SK-N-SH treated with all-trans-retinoic acid at 6 μM for 48 hours (cell line): ENCODE measurements around the gene ATG2A.

Source experiments
- ATAC-seq: fragments of 200-7000 bp; cut with Tn5 transposase; 3 replicates; pipeline ENCODE4 v1.9.1; 2020; ENCODE audit warnings: mild to moderate bottlenecking, moderate library complexity
- BACH2 ChIP-seq: fragments of 250-450 bp; sonication (Bioruptor Pico); IDR thresholded peaks from 2 replicates; pipeline ENCODE4 v1.9.0; 2021; ENCODE audit warnings: mild to moderate bottlenecking, borderline replicate concordance
- CREB5 ChIP-seq: fragments of 250-450 bp; sonication (Bioruptor Pico); IDR thresholded peaks from 2 replicates; pipeline ENCODE4 v1.5.1; 2020; ENCODE audit warnings: low read depth, mild to moderate bottlenecking, moderate library complexity
- CSDC2 ChIP-seq: fragments of 250-450 bp; sonication (Bioruptor Pico); IDR thresholded peaks from 2 replicates; pipeline ENCODE4 v1.5.0; 2020; ENCODE audit warnings: mild to moderate bottlenecking, moderate library complexity
- GLIS3 ChIP-seq: fragments of 250-450 bp; sonication (Bioruptor Pico); IDR thresholded peaks from 2 replicates; pipeline ENCODE4 v1.5.0; 2020; ENCODE audit warnings: mild to moderate bottlenecking, moderate library complexity
- ISL1 ChIP-seq: fragments of 250-450 bp; sonication (Bioruptor Pico); IDR thresholded peaks from 2 replicates; pipeline ENCODE4 v2.1.2; 2022; ENCODE audit warnings: mild to moderate bottlenecking, moderate library complexity
- OSR1 ChIP-seq: fragments of 250-450 bp; sonication (Bioruptor Pico); IDR thresholded peaks from 2 replicates; pipeline ENCODE4 v1.8.0; 2022; ENCODE audit warnings: moderate library complexity, mild to moderate bottlenecking, inconsistent platforms
- POU6F1 ChIP-seq: fragments of 250-450 bp; sonication (Bioruptor Pico); IDR thresholded peaks from 2 replicates; pipeline ENCODE4 v1.8.0; 2021; ENCODE audit warnings: low read depth, mild to moderate bottlenecking, moderate library complexity, borderline replicate concordance
- PPARA ChIP-seq: fragments of 250-450 bp; sonication (Bioruptor Pico); IDR thresholded peaks from 2 replicates; pipeline ENCODE4 v1.5.0; 2020; ENCODE audit warnings: mild to moderate bottlenecking, borderline replicate concordance
- SNAI2 ChIP-seq: fragments of 250-450 bp; sonication (Bioruptor Pico); IDR thresholded peaks from 2 replicates; pipeline ENCODE4 v1.5.0; 2020; ENCODE audit warnings: mild to moderate bottlenecking, moderate library complexity
- TCF4 ChIP-seq: fragments of 250-450 bp; sonication (Bioruptor Pico); IDR thresholded peaks from 2 replicates; pipeline ENCODE4 v1.8.0; 2021; ENCODE audit warnings: mild to moderate bottlenecking, moderate library complexity, borderline replicate concordance
- ZC3H10 ChIP-seq: fragments of 250-450 bp; sonication (Bioruptor Pico); IDR thresholded peaks from 2 replicates; pipeline ENCODE4 v1.5.1; 2021; ENCODE audit warnings: mild to moderate bottlenecking, moderate library complexity
- ZFP3 ChIP-seq: fragments of 250-450 bp; sonication (Bioruptor Pico); IDR thresholded peaks from 2 replicates; pipeline ENCODE4 v1.5.0; 2020; ENCODE audit warnings: mild to moderate bottlenecking, moderate library complexity
- ZNF565 ChIP-seq: fragments of 450-650 bp; formaldehyde crosslinking; conservative IDR thresholded peaks from 2 replicates; pipeline ENCODE4 v1.5.0; 2020; ENCODE audit warnings: low read depth, mild to moderate bottlenecking, moderate library complexity
- TF ChIP-seq, protein P1 (sequence below): fragments of 250-450 bp; sonication (Bioruptor Pico); IDR thresholded peaks from 2 replicates; pipeline ENCODE4 v1.8.0; 2020; ENCODE audit warnings: mild to moderate bottlenecking, moderate library complexity, borderline replicate concordance
- TF ChIP-seq, protein P2 (sequence below): fragments of 250-450 bp; sonication (Bioruptor Pico); IDR thresholded peaks from 2 replicates; pipeline ENCODE4 v1.5.0; 2020; ENCODE audit warnings: mild to moderate bottlenecking, moderate library complexity
- TF ChIP-seq, protein P3 (sequence below): fragments of 250-450 bp; sonication (Bioruptor Pico); IDR thresholded peaks from 2 replicates; pipeline ENCODE4 v1.5.1; 2021; ENCODE audit warnings: mild to moderate bottlenecking, moderate library complexity

ATG2A gene

DNA sequence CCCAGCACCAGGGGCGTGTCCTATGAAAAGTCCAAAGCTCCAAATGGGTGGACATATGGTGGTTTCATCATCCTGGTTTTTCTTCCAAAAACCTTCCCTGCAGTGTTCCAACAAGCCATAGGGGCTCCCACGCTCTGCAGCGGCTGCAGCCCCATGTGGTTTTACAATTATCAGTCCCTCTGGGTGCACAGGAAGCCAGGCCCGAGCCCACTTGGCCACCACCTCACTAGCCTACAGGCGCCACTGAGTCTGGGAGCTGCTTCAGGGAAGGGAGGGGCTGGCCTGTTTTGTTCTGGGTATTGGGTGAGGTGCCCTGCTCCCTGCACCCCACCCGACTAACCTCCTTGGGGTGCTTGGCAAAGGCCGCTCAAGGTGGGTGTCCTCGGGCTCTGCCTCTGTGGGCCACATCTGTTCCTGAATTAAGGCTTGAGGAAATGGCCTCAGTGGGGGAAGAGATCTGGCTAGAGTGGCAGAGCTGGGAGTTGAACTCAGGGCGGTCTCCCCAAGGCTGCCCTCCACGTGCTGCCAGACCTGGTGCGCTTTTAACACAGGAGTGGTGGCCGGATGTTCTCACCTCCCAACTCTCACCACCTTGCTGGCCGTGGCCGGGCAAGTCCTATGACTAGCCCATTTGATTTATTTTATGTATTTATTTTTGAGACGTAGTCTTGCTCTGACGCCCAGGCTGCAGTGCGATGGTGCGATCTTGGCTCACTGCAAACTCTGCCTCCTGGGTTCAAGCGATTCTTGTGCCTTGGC lies 67.2 kb downstream of the ATG2A start:
- no peak for ATAC-seq
- TF ChIP-seq, protein P1, sequence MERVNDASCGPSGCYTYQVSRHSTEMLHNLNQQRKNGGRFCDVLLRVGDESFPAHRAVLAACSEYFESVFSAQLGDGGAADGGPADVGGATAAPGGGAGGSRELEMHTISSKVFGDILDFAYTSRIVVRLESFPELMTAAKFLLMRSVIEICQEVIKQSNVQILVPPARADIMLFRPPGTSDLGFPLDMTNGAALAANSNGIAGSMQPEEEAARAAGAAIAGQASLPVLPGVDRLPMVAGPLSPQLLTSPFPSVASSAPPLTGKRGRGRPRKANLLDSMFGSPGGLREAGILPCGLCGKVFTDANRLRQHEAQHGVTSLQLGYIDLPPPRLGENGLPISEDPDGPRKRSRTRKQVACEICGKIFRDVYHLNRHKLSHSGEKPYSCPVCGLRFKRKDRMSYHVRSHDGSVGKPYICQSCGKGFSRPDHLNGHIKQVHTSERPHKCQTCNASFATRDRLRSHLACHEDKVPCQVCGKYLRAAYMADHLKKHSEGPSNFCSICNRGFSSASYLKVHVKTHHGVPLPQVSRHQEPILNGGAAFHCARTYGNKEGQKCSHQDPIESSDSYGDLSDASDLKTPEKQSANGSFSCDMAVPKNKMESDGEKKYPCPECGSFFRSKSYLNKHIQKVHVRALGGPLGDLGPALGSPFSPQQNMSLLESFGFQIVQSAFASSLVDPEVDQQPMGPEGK = no peak
- TF ChIP-seq ZNF565 (CRISPR knock-in tag) (no peak), PPARA (CRISPR knock-in tag) (no peak), ISL1 (CRISPR knock-in tag) (no peak), OSR1 (CRISPR knock-in tag) (no peak), POU6F1 (CRISPR knock-in tag) (no peak), ZC3H10 (CRISPR knock-in tag) (no peak), GLIS3 (CRISPR knock-in tag) (no peak), ZFP3 (CRISPR knock-in tag) (no peak), TCF4 (CRISPR knock-in tag) (no peak)
- TF ChIP-seq, protein P2, sequence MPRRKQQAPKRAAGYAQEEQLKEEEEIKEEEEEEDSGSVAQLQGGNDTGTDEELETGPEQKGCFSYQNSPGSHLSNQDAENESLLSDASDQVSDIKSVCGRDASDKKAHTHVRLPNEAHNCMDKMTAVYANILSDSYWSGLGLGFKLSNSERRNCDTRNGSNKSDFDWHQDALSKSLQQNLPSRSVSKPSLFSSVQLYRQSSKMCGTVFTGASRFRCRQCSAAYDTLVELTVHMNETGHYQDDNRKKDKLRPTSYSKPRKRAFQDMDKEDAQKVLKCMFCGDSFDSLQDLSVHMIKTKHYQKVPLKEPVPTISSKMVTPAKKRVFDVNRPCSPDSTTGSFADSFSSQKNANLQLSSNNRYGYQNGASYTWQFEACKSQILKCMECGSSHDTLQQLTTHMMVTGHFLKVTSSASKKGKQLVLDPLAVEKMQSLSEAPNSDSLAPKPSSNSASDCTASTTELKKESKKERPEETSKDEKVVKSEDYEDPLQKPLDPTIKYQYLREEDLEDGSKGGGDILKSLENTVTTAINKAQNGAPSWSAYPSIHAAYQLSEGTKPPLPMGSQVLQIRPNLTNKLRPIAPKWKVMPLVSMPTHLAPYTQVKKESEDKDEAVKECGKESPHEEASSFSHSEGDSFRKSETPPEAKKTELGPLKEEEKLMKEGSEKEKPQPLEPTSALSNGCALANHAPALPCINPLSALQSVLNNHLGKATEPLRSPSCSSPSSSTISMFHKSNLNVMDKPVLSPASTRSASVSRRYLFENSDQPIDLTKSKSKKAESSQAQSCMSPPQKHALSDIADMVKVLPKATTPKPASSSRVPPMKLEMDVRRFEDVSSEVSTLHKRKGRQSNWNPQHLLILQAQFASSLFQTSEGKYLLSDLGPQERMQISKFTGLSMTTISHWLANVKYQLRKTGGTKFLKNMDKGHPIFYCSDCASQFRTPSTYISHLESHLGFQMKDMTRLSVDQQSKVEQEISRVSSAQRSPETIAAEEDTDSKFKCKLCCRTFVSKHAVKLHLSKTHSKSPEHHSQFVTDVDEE (CRISPR knock-in tag) = no peak
- TF ChIP-seq, protein P3, sequence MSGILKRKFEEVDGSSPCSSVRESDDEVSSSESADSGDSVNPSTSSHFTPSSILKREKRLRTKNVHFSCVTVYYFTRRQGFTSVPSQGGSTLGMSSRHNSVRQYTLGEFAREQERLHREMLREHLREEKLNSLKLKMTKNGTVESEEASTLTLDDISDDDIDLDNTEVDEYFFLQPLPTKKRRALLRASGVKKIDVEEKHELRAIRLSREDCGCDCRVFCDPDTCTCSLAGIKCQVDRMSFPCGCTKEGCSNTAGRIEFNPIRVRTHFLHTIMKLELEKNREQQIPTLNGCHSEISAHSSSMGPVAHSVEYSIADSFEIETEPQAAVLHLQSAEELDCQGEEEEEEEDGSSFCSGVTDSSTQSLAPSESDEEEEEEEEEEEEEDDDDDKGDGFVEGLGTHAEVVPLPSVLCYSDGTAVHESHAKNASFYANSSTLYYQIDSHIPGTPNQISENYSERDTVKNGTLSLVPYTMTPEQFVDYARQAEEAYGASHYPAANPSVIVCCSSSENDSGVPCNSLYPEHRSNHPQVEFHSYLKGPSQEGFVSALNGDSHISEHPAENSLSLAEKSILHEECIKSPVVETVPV (CRISPR knock-in tag) = no peak

DNA sequence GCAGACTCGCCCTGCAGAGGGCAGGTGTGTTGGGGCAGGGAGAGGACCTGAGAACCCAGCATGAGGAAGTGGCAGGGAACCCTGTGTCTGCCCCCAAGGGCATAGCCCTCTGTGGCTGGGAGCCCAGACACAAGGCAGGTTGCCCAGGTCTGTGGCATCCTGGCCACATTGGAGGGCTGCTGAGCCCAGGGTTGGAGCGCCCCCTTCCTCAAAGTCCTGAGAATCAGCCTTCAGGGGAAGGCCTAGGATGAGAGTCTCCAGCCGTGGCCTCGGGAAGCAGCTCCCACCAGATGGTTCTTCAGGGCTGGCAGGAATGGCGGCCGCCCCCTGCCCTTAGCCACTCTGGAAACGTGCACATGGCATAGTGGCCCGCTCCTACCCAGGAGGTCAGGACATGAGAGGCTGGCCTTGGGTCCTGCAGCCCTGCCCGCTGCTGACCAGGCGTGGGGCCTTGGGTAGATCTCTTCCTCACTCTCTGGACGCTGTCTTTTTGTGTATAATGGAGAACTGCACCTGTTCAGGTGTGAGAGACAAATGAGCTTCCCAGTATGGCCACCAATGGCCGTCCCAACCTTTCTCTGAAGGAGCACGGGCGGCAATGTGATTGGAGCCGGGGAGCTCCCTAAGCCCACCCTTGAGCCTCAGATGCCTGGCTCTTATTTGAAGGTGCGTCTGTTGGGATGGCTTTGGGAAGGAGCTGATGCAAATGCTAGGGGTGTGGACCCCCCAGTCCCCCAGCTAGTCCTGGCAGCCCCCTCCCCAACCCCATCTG lies 68.0 kb downstream of the ATG2A start:
- TF ChIP-seq ZFP3 (CRISPR knock-in tag) (no peak), SNAI2 (CRISPR knock-in tag) (no peak), BACH2 (no peak), CREB5 (no peak)
- TF ChIP-seq, protein P1 = no peak
- no peak for ATAC-seq

DNA sequence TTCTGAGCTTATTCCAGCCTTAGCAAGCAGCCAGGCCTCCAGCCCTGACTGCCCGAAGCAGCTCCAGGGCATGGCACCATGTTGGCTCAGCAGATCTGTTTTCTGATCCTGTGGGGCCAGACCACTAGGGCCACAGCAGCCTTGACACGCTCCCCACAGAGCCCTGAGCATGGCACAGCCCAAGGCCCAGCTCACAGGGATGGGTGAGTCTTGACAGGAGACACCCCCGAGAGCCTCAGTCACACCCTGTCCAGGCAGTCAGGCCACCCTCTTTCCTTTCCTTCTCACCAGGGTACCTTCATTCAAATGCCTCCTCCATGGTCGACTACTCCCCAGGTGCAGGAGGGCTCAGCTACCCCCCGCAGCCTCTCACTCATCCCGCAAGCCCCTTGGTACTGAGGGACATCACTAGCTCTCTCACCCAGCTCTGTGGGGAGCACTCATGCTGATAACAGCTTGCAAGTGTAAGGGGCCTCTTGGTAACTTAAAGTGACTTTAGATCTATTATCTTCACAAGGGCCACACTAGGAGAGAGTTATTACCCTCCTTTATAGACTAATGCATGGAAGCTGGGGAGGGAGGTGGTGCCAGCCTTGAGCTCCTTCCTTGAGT lies 68.7 kb downstream of the ATG2A start:
- TF ChIP-seq, protein P3 (CRISPR knock-in tag) = no peak
- TF ChIP-seq CSDC2 (CRISPR knock-in tag) (no peak), TCF4 (CRISPR knock-in tag) (no peak), ZFP3 (CRISPR knock-in tag) (no peak)
- ATAC-seq = no peak
